Measurements from ENCODE around the gene GAS1. TPM values are rescaled to one million over a fixed set of nuclear protein-coding genes. Genes with fewer than 3 reads are reported as not detected.

GAS1 gene
- total RNA-seq, 1 experiment from 2014 or later: 0.64 TPM

DNA sequence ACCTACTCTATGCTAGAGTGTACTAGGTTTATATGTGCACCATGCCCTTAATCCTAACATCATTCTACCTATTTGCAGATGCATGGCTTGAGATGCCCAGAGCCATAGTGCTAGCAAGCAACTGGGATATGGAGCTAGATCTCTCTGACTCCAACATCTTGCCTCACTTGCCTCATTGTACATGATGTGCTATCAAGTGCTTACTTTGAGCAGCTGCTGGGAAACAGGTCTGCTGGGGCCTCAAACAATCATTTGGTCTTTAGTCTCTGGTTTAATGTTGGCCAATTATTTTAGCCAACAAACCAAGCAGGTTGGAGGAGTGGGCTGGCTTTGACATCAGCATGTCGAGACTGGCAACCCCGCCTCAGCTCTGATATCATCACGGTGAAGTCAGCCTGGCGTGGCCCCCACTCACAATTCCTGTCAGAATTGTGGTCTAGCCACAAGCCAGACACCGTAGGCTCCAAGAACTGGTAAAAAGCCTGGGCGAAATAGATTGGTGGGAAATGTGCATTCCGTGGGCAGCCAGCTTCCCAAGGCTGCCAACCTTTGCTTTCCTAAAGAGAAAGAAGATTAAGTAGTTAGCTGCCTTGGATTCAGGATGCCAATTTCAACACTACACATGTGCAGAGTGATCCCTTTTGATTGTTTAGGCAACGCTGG is 21.1 kb upstream of the GAS1 start:
- Mint-ChIP-seq H3K9me3 (ENCODE audit: unreplicated experiment) (no peaks in the 10 kb centered on the region), H3K4me3 (ENCODE audit: unreplicated experiment) (no peak overlapping the region), H3K4me1 (ENCODE audit: low read depth, unreplicated experiment) (no peaks in the 10 kb centered on the region), H3K27ac (ENCODE audit: unreplicated experiment) (no peak overlapping the region), H3K27me3 (ENCODE audit: insufficient read depth, unreplicated experiment) (peaks cover 5% of the 10 kb centered on the region), H3K36me3 (ENCODE audit: insufficient read depth, unreplicated experiment) (no peaks in the 10 kb centered on the region)
- CTCF ChIA-PET: no interaction called here
- Histone ChIP-seq H3K4me1 (no peaks in the 10 kb centered on the region), H3K4me3 (ENCODE audit: low read depth, low read length) (no peak overlapping the region), H3K36me3 (ENCODE audit: control insufficient read depth, insufficient read depth, low read length) (no peaks in the 10 kb centered on the region), H3K27me3 (replicated peaks; ENCODE audit: control insufficient read depth, insufficient read depth, low read length) (no peaks in the 10 kb centered on the region), H3K9me3 (no peaks in the 10 kb centered on the region)
- no peak for DNase-seq
- no TSS peak for BruUV-seq (replicated peaks)
- TF ChIP-seq CTCF (IDR thresholded peaks at IDR 0.05; ENCODE audit: insufficient read depth in 1 of 2, low read depth in 1 of 2, low read length in 1 of 2, severe bottlenecking in 1 of 2, unreplicated experiment in 1 of 2): no peak
- intact Hi-C loops (cut with micrococcal nuclease; ENCODE audit: unreplicated experiment): no loop called here
- POLR2A ChIA-PET: no interaction called here

DNA sequence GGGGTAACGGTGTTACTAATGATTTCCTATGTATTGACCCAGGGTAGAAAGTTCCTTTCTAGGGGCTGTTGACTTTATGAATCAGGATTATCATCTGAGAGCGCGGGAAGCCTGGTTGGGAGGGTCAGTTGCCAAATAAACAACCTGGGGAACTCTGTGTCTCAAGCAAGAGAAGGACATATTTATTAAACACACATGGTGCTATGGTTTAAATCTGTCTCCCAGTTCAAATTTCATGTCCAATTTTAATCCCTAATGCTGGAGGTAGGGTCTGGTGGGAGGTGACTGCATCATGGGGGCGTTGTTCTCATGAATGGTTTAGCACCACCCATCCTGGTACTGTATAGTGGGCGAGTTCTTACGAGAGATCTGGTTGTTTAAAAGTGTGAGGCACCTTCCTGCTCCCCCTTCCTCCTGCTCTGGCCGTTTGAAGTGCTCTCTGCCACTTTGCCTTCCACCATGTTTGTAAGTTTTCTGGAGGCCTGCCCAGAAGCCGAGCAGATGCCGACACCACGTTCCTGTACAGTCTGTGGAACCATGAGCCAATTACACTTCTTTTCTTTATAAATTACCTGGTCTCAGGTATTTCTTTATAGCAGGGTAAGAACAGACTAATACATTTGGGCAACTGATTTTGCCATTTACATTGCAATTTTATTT is 19.7 kb upstream of the GAS1 start:
- no peak overlapping the region for H3K27ac Mint-ChIP-seq (ENCODE audit: unreplicated experiment)
- no peaks in the 10 kb centered on the region for H3K9me3 ChIP-seq
- peaks cover 5% of the 10 kb centered on the region for H3K27me3 Mint-ChIP-seq (ENCODE audit: insufficient read depth, unreplicated experiment)
- no peak overlapping the region for H3K4me3 ChIP-seq (ENCODE audit: low read depth, low read length)
- TF ChIP-seq CTCF (IDR thresholded peaks at IDR 0.05; ENCODE audit: insufficient read depth in 1 of 2, low read depth in 1 of 2, low read length in 1 of 2, severe bottlenecking in 1 of 2, unreplicated experiment in 1 of 2): no peak
- ChIA-PET POLR2A (no interaction called here), CTCF (no interaction called here)
- H3K9me3 Mint-ChIP-seq (ENCODE audit: unreplicated experiment): no peaks in the 10 kb centered on the region
- intact Hi-C loops (cut with micrococcal nuclease; ENCODE audit: unreplicated experiment): no loop called here
- no peaks in the 10 kb centered on the region for H3K36me3 Mint-ChIP-seq (ENCODE audit: insufficient read depth, unreplicated experiment)
- H3K4me1 Mint-ChIP-seq (ENCODE audit: low read depth, unreplicated experiment): no peaks in the 10 kb centered on the region
- no peaks in the 10 kb centered on the region for H3K4me1 ChIP-seq
- no peak overlapping the region for H3K4me3 Mint-ChIP-seq (ENCODE audit: unreplicated experiment)
- no peaks in the 10 kb centered on the region for H3K36me3 ChIP-seq (ENCODE audit: control insufficient read depth, insufficient read depth, low read length)
- DNase-seq: no peak
- no TSS peak for BruUV-seq (replicated peaks)
- H3K27me3 ChIP-seq (replicated peaks; ENCODE audit: control insufficient read depth, insufficient read depth, low read length): no peaks in the 10 kb centered on the region

DNA sequence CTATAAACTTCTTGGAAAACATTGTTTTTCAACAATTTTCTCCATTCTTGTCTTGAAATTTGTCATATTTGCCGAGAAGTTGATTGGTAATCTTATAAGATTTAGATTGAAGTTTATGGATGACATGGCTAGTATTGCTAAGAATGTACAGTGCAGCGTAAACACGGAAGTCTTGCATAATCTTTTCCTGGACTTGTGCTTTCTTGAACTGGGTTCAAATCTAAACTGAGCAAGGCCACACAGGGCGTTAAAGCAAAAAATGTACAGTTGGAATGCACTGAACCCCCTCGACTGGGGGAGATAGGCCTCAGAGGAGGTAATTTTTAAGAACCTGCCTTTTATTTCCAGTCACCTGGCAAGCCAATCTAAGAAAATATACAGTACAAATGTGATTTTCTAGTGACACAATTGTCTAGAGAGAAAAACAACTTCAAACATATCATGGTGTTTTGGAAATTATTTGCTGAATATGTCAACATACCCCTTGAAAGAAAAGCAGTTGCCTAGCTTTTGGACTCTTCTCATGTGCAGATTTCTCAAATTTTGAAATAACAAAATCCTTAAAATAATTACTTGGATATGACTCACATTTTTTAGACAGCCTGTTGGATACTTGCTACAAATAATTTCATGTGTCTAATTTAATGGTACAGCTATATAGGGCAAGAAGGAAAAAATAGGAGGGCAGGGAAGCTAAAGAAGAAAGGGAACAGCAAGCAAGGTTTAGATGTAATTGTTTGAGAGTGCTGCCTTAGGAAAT is 18.5 kb upstream of the GAS1 start:
- H3K36me3 Mint-ChIP-seq (ENCODE audit: insufficient read depth, unreplicated experiment): no peaks in the 10 kb centered on the region
- H3K9me3 Mint-ChIP-seq (ENCODE audit: unreplicated experiment): no peaks in the 10 kb centered on the region
- ChIA-PET CTCF (no interaction called here), POLR2A (no interaction called here)
- H3K27me3 Mint-ChIP-seq (ENCODE audit: insufficient read depth, unreplicated experiment): no peaks in the 10 kb centered on the region
- Histone ChIP-seq H3K9me3 (no peaks in the 10 kb centered on the region), H3K4me1 (no peaks in the 10 kb centered on the region), H3K4me3 (ENCODE audit: low read depth, low read length) (no peak overlapping the region), H3K27me3 (replicated peaks; ENCODE audit: control insufficient read depth, insufficient read depth, low read length) (no peaks in the 10 kb centered on the region), H3K36me3 (ENCODE audit: control insufficient read depth, insufficient read depth, low read length) (no peaks in the 10 kb centered on the region)
- no peak for DNase-seq
- no TSS peak for BruUV-seq (replicated peaks)
- no peak for TF ChIP-seq CTCF (IDR thresholded peaks at IDR 0.05; ENCODE audit: insufficient read depth in 1 of 2, low read depth in 1 of 2, low read length in 1 of 2, severe bottlenecking in 1 of 2, unreplicated experiment in 1 of 2)
- intact Hi-C loops (cut with micrococcal nuclease; ENCODE audit: unreplicated experiment): no loop called here
- H3K27ac Mint-ChIP-seq (ENCODE audit: unreplicated experiment): no peak overlapping the region
- no peaks in the 10 kb centered on the region for H3K4me1 Mint-ChIP-seq (ENCODE audit: low read depth, unreplicated experiment)
- H3K4me3 Mint-ChIP-seq (ENCODE audit: unreplicated experiment): no peak overlapping the region

Measured in Caco-2 (cell line).